Transverse colon (tissue), 4 donors: ENCODE measurements around the gene GSG1L. TPM values are rescaled to one million over a fixed set of nuclear protein-coding genes. Genes with fewer than 3 reads are reported as not detected.

ENCODE experiments used
- DNase-seq: peaks from one replicate; pipeline ENCODE4 v3.0.0-alpha.2; 2019
- H3K27ac ChIP-seq, 4 donors: fragments of 200-600 bp; sonication (generic); 2 replicates each; pipeline ENCODE4 v1.5.1; 2016 to 2018; ENCODE audit warnings: inconsistent platforms in 4 of 4
- H3K27me3 ChIP-seq: fragments of 200-600 bp; sonication (generic); 2 replicates; pipeline ENCODE4 v1.5.1; 2017; ENCODE audit warnings: inconsistent platforms
- H3K36me3 ChIP-seq, 4 donors: fragments of 200-600 bp; sonication (generic); 2 replicates each; pipeline ENCODE4 v1.5.1; 2017 to 2019; ENCODE audit warnings: inconsistent platforms in 4 of 4
- H3K4me1 ChIP-seq, 4 donors: fragments of 200-600 bp; sonication (generic); 2 replicates each; pipeline ENCODE4 v1.5.1; 2017 to 2020; ENCODE audit warnings: inconsistent platforms in 4 of 4
- H3K4me3 ChIP-seq, 4 donors: fragments of 200-600 bp; sonication (generic); 1 replicate in 1 of 4; 2 replicates in 3 of 4; pipeline versions ENCODE4 v1.5.1 to v1.6.1; 2017 to 2019; ENCODE audit warnings: inconsistent platforms in 4 of 4
- H3K9me3 ChIP-seq, 2 donors: fragments of 200-600 bp; sonication (generic); 2 replicates each; pipeline ENCODE4 v1.5.1; 2017 to 2019; ENCODE audit warnings: inconsistent platforms in 2 of 2
- CTCF ChIP-seq, 5 experiments: fragments of 200-600 bp in 3 of 5; fragments of 450-650 bp in 2 of 5; sonication (generic) in 3 of 5; IDR thresholded peaks; 1 replicate in 2 of 5; 2 replicates in 3 of 5; pipeline ENCODE4 v1.5.1; 2016 to 2017; ENCODE audit warnings: antibody characterized with exemption in 5 of 5, inconsistent platforms in 3 of 5, mild to moderate bottlenecking in 2 of 5, moderate library complexity in 1 of 5
- EP300 ChIP-seq: sonication (generic); formaldehyde crosslinking; IDR thresholded peaks from one replicate; pipeline ENCODE4 v1.6.1; 2017; ENCODE audit warnings: antibody characterized with exemption, low read depth
- POLR2A ChIP-seq: fragments of 450-650 bp; IDR thresholded peaks from one replicate; pipeline ENCODE4 v1.6.1; 2016; ENCODE audit warnings: antibody characterized with exemption, mild to moderate bottlenecking, moderate library complexity
- POLR2AphosphoS5 ChIP-seq, 3 donors: sonication (generic); formaldehyde crosslinking; IDR thresholded peaks; one replicate each; pipeline ENCODE4 v1.6.1; 2016; ENCODE audit warnings: antibody characterized with exemption in 3 of 3
- WGBS, 2 donors: methylation state at CpG; one replicate each; pipeline ENCODE4 v1.1.5; 2018; ENCODE audit warnings: low coverage in 1 of 2; 5-methylcytosine and 5-hydroxymethylcytosine counted together
- in situ Hi-C, 4 donors: fragments of 200-750 bp; cut with MboI; loops; one replicate each; pipeline versions ENCODE4 v1.15.0 to v1.15.1; 2017; ENCODE audit warnings: low sequenced_read_pairs in 3 of 4, low pct_ligation_motif_present in 1 of 4, low pct_unique_long_range_greater_than_20kb in 1 of 4
- intact Hi-C: fragments of 100-400 bp; cut with DNase I; formaldehyde crosslinking; loops from one replicate; pipeline ENCODE4 v1.15.1; 2023; ENCODE audit warnings: low total_unique reads
- total RNA-seq, 4 donors: library from RNA; depleted of rRNA; stranded (reverse); fragments of >200 nt; gene quantifications; one replicate each; pipeline ENCODE4 v1.1.0, GENCODE V29; 2016

Gene GSG1L
- total RNA-seq, 4 donors from 2014 or later, result not detected

DNA sequence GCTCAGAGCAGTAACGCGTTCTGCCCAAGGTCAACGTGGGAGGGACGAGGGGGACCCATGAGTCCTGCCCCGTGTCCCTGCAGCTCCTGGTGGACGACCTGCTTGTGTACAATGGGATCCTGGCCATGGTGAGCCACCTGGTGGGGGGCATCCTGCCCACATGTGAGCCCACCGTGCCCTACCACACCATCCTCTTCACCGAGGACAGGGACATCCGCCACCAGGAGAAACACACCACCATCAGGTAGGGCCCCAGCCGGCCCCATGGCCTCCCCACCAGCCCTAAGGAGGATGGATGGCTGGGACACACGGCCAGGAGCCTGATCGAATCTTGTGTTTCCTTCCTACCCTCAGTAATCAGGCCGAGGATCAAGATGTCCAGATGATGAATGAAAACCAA, 286.0 kb downstream of the GSG1L start:
- 92% methylated on average over 13 of the region's 13 CpGs; no CpG with 5 or more reads in 1 of the 2 donors for WGBS, 2 donors
- Histone ChIP-seq H3K27ac (no peak overlapping the region), H3K9me3 (no peaks in the 10 kb centered on the region), H3K4me1 (no peaks in the 10 kb centered on the region), H3K27me3 (no peaks in the 10 kb centered on the region), H3K4me3 (no peak overlapping the region), H3K36me3 (no peaks in the 10 kb centered on the region)
- intact Hi-C loops (no loop called here), in situ Hi-C loops (no loop called here)
- no peak for DNase-seq
- TF ChIP-seq POLR2A, result no peak
- no peak for TF ChIP-seq CTCF (IDR thresholded peaks at IDR 0.05)
- no peak for TF ChIP-seq POLR2AphosphoS5 (IDR thresholded peaks at IDR 0.05)
- TF ChIP-seq EP300, result no peak

- Histone ChIP-seq H3K4me1 (no peaks in the 10 kb centered on the region), H3K36me3 (no peaks in the 10 kb centered on the region), H3K27ac (no peak overlapping the region), H3K4me3 (no peak overlapping the region), H3K27me3 (no peaks in the 10 kb centered on the region), H3K9me3 (no peaks in the 10 kb centered on the region)
- no peak for TF ChIP-seq EP300
- TF ChIP-seq POLR2A, result no peak
- TF ChIP-seq POLR2AphosphoS5 (IDR thresholded peaks at IDR 0.05), result no peak
- no peak for TF ChIP-seq CTCF (IDR thresholded peaks at IDR 0.05)
- no peak for DNase-seq
- WGBS, 2 donors, result 93 to 95% methylated on average over 14 to 25 of the region's 26 CpGs
- intact Hi-C loops, result no loop called here
- in situ Hi-C loops, result no loop called here
These were observed 286.8 kb downstream of the GSG1L start for GRCh38 chr16:27776556-27777225.

DNA sequence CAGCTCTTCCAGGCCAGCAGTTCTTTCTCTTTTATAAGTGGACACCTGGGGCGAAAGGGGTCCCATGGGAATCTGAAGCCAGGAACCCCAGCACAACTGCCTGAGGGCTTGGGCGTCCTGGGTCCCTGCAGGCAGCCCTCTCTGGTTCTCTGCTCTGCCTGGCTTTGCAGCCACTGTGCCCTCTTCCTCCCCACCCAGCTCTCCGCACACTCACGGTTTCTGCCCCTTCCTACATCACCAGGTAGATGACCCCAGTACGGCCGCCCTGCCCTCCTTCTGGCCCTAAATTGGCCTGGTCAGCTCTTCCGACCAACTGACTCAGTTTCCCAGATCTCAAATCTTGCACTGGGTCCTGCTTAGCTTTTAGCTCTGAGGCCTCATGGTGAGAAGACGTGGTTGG, 288.3 kb downstream of the GSG1L start:
- no peaks in the 10 kb centered on the region for H3K4me1 ChIP-seq
- WGBS, 2 donors, result 93% methylated on average over 8 of the region's 8 CpGs; no CpG with 5 or more reads in 1 of the 2 donors
- no peaks in the 10 kb centered on the region for H3K27me3 ChIP-seq
- no peaks in the 10 kb centered on the region for H3K9me3 ChIP-seq
- no peaks in the 10 kb centered on the region for H3K36me3 ChIP-seq
- intact Hi-C loops, result no loop called here
- in situ Hi-C loops, result no loop called here
- no peak for TF ChIP-seq CTCF (IDR thresholded peaks at IDR 0.05)
- no peak for TF ChIP-seq POLR2A
- TF ChIP-seq EP300, result no peak
- TF ChIP-seq POLR2AphosphoS5 (IDR thresholded peaks at IDR 0.05), result no peak
- H3K4me3 ChIP-seq, result no peak overlapping the region
- no peak overlapping the region for H3K27ac ChIP-seq
- no peak for DNase-seq

DNA sequence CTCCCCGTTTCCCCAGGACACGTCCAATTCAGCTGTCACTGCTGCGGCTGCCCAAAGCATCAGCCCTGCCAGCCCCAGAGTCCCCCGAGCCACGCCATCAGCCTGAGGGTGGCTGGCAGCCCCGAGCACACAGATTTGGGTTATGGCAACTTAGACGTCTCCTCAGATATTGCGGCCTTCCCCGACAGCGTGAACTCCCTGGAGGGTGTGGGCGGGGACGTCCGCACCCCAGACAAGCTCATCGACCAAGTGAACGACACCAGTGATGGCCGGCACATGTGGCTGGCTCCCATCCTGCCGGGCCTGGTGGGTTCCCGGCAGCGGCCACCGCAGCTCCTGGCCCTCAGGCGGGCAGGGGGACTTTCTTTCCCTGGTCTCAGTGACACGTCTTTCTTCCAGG, 288.7 kb downstream of the GSG1L start:
- TF ChIP-seq POLR2A, result no peak
- TF ChIP-seq EP300, result no peak
- no peak for TF ChIP-seq POLR2AphosphoS5 (IDR thresholded peaks at IDR 0.05)
- no peak for TF ChIP-seq CTCF (IDR thresholded peaks at IDR 0.05)
- WGBS, 2 donors, result 93% methylated on average over 22 of the region's 22 CpGs; no CpG with 5 or more reads in 1 of the 2 donors
- intact Hi-C loops (no loop called here), in situ Hi-C loops (no loop called here)
- no peaks in the 10 kb centered on the region for H3K27me3 ChIP-seq
- H3K36me3 ChIP-seq, result no peaks in the 10 kb centered on the region
- no peak overlapping the region for H3K27ac ChIP-seq
- H3K4me1 ChIP-seq, result no peaks in the 10 kb centered on the region
- H3K4me3 ChIP-seq, result no peak overlapping the region
- DNase-seq, result no peak
- H3K9me3 ChIP-seq, result no peaks in the 10 kb centered on the region
